SK-N-SH (cell line): Measurements from ENCODE around the gene SEZ6L.

Source experiments
- CTCF ChIP-seq: fragments of 200-600 bp; sonication (generic); IDR thresholded peaks from 2 replicates; pipeline ENCODE4 v1.6.1; 2017; ENCODE audit warnings: antibody characterized with exemption, mild to moderate bottlenecking, moderate library complexity
- EZH2phosphoT487 ChIP-seq: fragments of 200-600 bp; sonication (generic); IDR thresholded peaks from 2 replicates; pipeline ENCODE4 v1.6.1; 2017; ENCODE audit warnings: low read depth, mixed run types, mild to moderate bottlenecking, antibody characterized with exemption, moderate library complexity, borderline replicate concordance
- MAX ChIP-seq: IDR thresholded peaks from 2 replicates; pipeline ENCODE4 v1.4.0; 2012; ENCODE audit warnings: low read depth
- MXI1 ChIP-seq: IDR thresholded peaks from 2 replicates; pipeline ENCODE4 v1.6.1; 2012; ENCODE audit warnings: mild to moderate bottlenecking, low read depth, low read length, improper control_type of control experiment
- POLR2AphosphoS5 ChIP-seq: IDR thresholded peaks from 2 replicates; pipeline ENCODE4 v1.6.1; 2012; ENCODE audit warnings: low read depth, low read length
- RAD21 ChIP-seq: IDR thresholded peaks from 2 replicates; pipeline ENCODE4 v1.6.1; 2012; ENCODE audit warnings: mild to moderate bottlenecking, low read length
- REST ChIP-seq: IDR thresholded peaks from 2 replicates; pipeline ENCODE4 v1.6.1; 2012; ENCODE audit warnings: mild to moderate bottlenecking, low read depth, low read length, moderate library complexity
- RFX5 ChIP-seq: IDR thresholded peaks from 2 replicates; pipeline ENCODE4 v1.6.1; 2012; ENCODE audit warnings: mild to moderate bottlenecking, improper control_type of control experiment, low read length
- SMC3 ChIP-seq: IDR thresholded peaks from 2 replicates; pipeline ENCODE4 v1.6.1; 2012; ENCODE audit warnings: low read depth, low read length, improper control_type of control experiment
- USF1 ChIP-seq: IDR thresholded peaks from 2 replicates; pipeline ENCODE4 v1.4.0; 2012; ENCODE audit warnings: low read depth, borderline replicate concordance
- YY1 ChIP-seq: IDR thresholded peaks from 2 replicates; pipeline ENCODE4 v1.4.0; 2012; ENCODE audit warnings: low read depth, mild to moderate bottlenecking

- TF ChIP-seq EZH2phosphoT487 (no peak), YY1 (no peak), CTCF (no peak), SMC3 (no peak), REST (no peak), MXI1 (no peak), POLR2AphosphoS5 (no peak), RFX5 (no peak), MAX (no peak), USF1 (no peak), RAD21 (no peak; the same call in 1 of the 2 replicates)
These were observed 335 bp upstream of the SEZ6L start for GRCh38 chr22:26168939-26169314.
